Spleen (tissue), 7 donors: ENCODE data around the gene CCDC149.

Source experiments
- POLR2A ChIP-seq, 3 donors: fragments of 450-650 bp; IDR thresholded peaks; one replicate each; pipeline ENCODE4 v1.5.1; 2017; ENCODE audit warnings: antibody characterized with exemption in 3 of 3, mild to moderate bottlenecking in 1 of 3
- POLR2AphosphoS5 ChIP-seq, 3 donors: sonication (generic); formaldehyde crosslinking; IDR thresholded peaks; one replicate each; pipeline ENCODE4 v1.5.1; 2017; ENCODE audit warnings: antibody characterized with exemption in 3 of 3
- TF ChIP-seq, protein P1 (sequence below), 11 experiments: fragments of 200-600 bp in 7 of 11; fragments of 450-650 bp in 4 of 11; sonication (generic) in 4 of 11; IDR thresholded peaks in 8 of 11; conservative IDR thresholded peaks in 3 of 11; 1 replicate in 7 of 11; 2 replicates in 4 of 11; pipeline versions ENCODE4 v1.4.0 to v1.8.0; 2016 to 2021; ENCODE audit warnings: antibody characterized with exemption in 11 of 11, inconsistent platforms in 4 of 11, mild to moderate bottlenecking in 1 of 11
- donor health status: DM: no; HTN: no; CAD: no; lungs with moderate emphysema.
- donor health status: DM: no; HTN: no; CAD: no.
- donor health status: DM: no; HTN: no; CAD: no.

DNA sequence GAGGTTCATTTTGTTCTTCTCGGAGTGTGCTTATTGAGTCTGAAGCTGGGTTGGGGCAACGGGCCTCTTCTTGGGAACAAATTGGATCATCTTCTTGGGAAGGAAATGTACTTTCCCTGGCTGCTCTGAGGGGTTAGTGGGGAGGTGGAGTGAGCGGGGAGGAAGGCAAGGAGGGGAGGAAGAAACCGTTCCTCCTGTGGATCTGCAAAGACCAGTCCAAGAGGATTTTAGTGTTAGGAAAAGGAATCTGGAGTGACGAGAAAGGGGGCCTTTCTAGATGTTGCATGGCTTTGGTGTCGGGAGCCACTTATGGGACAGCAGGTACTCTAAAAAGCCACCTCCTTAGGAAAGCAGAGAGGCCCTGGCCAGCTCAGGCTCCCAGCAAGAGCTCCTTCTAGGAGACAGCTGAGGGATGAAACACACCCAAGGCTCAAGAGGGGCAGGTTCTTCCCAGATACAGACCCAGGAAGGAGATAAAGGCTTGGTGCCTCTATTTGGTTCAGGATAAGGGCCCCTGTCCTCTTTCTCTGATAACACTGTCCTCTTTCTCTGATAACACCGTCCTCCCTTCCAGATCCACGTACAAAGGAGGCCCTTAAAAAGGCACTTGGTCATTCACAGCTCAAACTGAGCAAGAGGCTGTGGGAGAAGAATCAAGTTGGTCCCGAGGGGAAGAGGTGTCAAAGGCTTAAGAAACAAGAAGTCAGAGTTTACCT lies 117.0 kb downstream of the CCDC149 start:
- TF ChIP-seq POLR2AphosphoS5 (IDR thresholded peaks at IDR 0.05) (no peak), POLR2A (IDR thresholded peaks at IDR 0.05) (no peak)
- TF ChIP-seq, protein P1, sequence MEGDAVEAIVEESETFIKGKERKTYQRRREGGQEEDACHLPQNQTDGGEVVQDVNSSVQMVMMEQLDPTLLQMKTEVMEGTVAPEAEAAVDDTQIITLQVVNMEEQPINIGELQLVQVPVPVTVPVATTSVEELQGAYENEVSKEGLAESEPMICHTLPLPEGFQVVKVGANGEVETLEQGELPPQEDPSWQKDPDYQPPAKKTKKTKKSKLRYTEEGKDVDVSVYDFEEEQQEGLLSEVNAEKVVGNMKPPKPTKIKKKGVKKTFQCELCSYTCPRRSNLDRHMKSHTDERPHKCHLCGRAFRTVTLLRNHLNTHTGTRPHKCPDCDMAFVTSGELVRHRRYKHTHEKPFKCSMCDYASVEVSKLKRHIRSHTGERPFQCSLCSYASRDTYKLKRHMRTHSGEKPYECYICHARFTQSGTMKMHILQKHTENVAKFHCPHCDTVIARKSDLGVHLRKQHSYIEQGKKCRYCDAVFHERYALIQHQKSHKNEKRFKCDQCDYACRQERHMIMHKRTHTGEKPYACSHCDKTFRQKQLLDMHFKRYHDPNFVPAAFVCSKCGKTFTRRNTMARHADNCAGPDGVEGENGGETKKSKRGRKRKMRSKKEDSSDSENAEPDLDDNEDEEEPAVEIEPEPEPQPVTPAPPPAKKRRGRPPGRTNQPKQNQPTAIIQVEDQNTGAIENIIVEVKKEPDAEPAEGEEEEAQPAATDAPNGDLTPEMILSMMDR (IDR thresholded peaks at IDR 0.05 in 8 of 11, conservative IDR thresholded peaks at IDR 0.05 in 3 of 11) = no peak
